Skeletal muscle cell (primary cell): ENCODE data around the gene TTC39C.

Experiments
- DNase-seq: peaks from one replicate; pipeline ENCODE4 v3.0.0-alpha.2; 2010; ENCODE audit warnings: low read depth
- H3K4me3 ChIP-seq: 2 replicates; pipeline ENCODE4 v1.5.1; 2011; ENCODE audit warnings: low read depth, mild to moderate bottlenecking, control low read depth, low read length, moderate library complexity

Gene TTC39C

DNA sequence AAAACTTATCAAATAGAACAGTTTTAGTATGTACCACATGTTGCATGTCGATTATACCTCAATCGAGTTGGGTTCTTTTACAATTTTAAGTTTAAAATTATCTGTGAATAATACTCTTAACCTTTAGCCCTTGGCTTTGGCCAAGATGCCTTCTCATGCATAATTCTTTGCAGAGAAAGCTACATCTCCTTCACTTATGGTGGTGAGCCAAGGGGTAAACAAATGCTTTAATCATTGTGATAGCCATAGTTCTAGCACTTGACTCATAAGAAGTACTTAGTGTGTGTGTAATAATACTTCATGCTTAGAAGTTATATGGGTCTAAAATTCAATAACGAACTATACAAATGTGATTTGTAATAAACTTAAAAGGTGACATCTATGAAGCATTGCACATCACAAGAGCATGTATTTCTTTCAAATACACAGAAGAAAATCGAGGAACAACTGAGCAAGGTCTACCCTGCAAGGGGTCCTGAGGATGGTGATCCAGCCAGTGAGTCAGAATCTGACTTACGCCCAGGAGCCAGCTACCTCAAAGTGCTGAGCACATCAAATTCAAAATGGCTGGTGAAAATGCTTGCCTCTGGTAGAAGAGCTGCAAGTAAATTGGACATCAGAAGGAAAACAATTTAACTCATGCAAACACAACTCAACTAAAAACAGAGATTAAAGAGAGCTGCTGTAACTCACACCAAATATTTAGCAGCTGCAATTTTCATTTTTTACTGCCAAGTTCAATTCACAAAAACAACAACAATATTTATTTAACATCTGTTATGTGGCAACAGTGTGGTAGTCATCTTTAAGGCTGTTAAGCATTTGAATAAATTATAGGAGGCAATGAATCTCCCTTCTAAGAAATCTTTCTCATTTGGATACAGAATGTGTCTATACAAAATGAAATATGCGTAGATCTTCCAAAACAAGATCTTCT, 23.8 kb upstream of the TTC39C start:
- no peak overlapping the region for H3K4me3 ChIP-seq
- DNase-seq: no peak

DNA sequence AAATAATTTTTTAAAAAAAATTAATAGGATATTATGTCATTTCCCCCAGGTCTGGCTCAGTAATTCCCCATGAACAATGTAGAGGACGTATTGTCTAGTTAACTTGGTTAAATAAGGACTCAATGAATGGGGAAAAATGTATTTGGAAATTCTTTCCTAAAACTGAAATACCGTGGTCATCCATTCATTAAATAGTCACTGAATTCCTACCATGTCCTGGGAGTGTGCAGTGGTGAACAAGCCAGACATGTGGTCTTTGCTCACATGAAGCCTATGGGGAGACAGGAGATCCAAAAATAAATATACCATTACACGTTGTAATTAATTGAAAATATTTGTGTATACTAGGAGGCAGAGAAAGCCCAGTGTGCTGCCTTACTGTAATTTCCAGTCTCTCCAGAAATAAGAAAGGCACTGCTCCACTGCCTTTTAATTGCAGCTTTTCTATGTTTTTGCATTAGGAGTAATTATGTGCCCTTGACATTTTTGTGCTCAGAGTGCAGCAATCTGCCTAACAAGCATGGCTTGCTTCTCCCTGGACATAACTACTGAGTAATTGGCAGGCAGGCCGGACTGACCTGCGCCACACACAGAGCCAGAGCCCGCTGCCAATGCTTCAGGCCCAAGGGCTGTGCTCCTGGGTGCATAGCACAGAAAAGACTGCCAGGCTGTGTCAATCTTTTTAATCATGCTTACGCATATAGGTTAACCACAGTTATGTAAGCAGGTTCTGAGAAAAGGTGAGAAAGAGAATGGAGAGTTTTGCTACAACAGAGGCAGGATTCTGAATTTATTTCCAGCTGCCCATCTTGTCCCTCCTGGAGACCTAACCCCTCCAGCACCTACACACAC, 22.2 kb upstream of the TTC39C start:
- no peak for DNase-seq
- H3K4me3 ChIP-seq: no peak overlapping the region

DNA sequence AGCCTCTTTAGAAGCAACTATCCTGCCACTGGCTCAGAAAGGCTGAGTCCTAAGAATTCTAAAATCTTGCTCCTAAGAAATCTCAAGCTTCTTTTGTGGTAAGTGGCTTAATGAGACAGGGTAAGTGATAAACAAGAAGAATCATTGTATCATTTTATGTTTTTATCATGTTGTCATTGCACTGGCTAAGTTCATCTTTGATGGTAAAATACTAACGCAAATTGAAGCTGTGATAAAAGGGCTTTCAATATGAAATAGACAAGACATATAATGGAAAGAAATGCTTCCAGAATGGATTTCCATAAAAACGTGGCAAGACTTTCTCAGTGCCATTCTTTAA, 21.6 kb upstream of the TTC39C start:
- H3K4me3 ChIP-seq: no peak overlapping the region
- DNase-seq: no peak

DNA sequence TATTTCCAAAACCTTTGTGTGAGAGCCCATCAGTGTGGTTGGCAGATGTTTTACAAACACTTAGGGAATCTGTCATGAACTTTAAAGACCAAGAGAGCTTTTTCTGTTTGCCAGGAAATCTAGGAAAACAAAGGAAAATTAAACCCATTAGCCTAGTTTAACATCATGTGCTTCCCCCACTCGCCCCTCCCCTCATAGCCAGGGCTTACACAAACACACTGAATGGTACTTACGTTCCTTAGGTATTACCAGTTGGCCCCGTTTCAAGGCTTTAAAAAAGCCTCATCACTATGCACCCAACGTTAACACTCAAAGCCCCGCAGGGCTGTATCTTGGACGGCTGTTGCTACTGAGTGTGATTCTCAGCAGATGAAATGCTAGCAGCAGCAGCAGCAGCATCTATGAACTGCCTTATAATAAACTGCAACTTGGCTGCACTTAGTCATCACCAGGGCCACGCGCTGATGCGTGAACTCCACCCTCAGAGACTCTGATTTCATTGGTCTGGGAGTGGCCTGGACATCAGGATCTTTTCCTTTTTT, 20.1 kb upstream of the TTC39C start:
- peak; percentile 85 for DNase-seq
- H3K4me3 ChIP-seq: peak overlapping the region; percentile 2

DNA sequence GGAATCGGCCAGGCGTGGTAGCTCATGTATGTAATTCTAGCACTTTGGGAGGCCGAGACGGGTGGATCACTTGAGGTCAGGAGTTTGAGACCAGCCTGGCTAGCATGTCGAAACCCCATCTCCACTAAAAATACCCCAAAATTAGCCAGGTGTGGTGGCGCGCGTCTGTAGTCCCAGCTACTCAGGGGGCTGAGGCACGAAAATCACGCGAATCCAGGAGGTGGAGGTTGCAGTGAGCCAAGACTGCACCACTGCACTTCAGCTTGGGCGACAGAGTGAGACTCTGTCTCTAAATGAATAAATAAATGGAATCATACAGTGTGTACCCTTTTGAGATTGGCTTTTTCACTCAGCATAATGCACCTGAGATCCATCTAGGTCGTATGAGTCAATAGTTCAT, 19.4 kb upstream of the TTC39C start:
- H3K4me3 ChIP-seq: no peak overlapping the region
- no peak for DNase-seq

DNA sequence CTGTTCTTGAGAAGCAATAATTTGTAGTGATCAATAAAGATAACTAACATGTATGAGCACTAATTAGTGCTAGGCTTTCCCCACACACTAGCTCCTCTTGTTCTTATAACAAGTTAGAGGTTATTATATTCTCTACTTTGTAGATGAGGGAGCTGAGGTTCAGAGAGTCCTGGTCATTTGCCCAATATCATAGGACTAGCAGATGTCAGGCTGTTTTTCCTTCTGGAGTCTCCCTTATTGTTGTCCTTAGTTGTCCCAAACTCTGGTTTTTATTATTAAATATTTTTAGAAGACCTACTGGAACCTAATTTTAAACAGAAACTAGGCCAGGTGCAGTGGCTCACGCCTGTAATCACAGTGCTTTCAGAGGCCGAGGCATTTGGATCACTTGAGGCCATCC, 16.5 kb upstream of the TTC39C start:
- DNase-seq: no peak
- H3K4me3 ChIP-seq: no peak overlapping the region

DNA sequence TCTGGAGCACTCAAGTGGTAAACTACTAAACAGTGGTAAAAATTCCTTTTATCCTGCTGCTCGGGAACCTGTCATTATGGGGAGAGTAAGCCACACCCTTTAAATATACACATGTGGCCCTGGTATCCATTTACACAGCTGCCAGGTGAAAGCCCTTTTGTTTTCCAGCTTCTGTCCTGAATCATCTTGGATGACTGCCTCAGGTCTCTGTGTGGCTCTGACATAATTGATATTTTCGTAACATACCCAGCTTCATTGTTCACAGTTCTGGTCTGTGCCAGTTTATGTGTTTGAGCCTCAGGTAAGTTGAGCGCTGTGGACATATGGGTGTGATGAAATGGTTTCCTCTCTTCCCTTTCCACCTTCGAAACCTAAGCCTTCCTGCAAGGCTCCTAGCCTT, 15.7 kb upstream of the TTC39C start:
- no peak for DNase-seq
- no peak overlapping the region for H3K4me3 ChIP-seq

DNA sequence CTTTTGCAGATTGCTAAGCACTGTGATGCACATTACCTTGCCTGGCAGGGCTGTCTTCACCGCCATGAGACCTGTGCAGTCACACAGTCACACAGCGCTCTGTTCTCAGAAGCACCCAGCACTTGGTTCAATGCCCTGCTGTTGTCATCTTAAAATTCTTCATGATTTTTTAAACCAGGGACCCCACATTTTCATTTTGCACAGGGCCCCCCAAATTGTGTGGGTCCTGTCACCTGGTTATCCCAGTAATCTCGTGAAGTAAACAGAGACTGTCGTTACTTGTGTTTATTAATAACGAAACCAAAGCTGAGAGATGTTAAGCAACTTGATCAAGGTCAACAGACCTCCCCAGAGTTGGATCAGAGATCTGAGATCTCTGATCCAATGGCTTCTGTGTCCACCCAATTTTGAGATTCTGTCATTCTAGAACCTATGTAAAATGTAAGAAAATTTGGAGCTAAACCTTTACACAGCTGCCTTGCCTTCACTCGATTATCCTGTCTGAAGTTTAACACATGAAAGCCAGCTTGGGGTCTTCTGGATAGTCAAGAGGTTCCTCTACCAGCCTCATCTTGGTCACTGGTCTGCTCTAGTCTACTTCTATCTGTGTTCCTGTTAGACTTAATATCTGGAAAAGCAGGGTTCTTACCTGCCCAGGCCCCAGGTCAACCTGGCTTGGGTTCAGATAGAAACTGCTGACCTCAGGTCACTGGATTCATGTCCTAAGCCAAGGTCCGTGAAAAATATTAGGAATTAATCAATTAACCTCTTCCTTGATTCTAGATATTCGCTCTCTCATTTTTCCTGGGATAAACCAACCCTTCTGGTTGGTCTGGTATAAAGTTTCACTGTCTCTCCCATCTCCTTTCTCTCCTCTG, 13.7 kb upstream of the TTC39C start:
- DNase-seq: no peak
- no peak overlapping the region for H3K4me3 ChIP-seq

DNA sequence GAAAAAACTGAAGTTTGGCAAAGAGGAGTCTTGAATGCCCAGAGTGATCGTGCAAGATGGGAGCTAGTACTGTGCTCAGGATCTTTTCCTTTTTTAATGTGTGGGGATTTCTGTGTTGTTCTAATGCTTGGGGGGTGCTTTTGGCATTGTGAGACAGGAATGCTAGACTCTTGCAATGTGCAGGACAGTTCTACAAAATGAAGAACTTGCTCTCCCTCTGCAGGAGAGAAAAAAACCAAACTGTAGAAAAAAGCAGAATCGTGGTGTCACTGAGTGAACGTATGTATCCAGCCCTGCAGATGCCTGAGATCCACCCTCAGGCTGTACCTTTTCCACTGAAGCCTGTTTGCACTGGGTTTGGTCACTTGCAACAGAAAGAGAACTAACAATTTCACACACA, 12.1 kb upstream of the TTC39C start:
- no peak overlapping the region for H3K4me3 ChIP-seq
- DNase-seq: no peak

DNA sequence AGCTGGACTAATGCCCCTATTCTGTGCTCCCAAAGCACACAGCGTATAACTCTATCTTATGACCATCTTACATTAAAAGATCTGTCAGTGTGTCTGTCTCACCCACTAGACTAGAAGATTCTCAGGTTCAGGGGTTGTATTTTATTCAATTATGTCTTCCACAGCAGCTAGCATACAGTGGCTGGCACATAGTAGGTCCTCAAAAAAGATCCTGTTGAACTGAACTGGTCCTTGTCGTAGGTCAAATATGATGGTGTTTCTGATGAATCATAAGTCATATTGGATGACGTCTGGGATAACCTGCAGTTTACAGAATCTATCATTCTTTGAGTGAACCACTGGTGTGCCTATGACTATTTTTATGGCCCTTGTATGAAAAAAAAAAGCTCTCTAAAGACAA, 11.3 kb upstream of the TTC39C start:
- DNase-seq: no peak
- no peak overlapping the region for H3K4me3 ChIP-seq

DNA sequence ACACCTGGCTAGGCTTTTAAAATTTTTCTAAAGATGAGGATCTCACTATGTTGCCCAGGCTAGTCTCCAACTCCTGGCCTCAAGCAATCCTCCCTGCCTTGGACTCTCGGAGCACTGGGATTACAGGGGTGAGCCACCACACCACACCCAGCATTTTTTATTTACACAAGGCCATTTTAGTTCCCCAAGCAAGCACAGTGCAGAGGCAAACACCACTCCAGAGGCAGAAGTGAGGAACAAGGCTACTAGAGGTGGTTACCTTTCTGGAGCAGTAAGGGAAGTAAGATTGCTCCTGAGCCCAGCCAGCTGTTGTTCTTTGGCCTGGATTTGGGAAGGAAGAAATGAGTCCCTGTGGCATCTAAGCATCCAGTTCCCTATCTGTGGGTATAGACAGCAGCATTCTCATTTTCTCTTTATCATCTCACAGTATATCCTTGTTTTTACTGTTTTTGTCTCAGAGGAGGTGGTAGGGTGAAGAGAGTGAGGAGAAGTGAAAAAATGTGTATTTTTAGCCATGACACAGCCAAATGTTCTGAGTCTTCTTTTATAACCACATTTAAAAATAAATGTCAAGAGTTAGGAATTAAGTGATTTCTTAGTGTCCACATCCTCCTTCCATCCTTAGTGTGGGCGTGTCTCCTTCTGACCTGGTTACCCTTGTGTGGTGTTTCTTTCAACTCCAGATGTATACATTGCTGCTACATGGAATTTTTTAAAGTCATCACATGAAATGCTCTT, 10.5 kb upstream of the TTC39C start:
- H3K4me3 ChIP-seq: no peak overlapping the region
- DNase-seq: no peak

DNA sequence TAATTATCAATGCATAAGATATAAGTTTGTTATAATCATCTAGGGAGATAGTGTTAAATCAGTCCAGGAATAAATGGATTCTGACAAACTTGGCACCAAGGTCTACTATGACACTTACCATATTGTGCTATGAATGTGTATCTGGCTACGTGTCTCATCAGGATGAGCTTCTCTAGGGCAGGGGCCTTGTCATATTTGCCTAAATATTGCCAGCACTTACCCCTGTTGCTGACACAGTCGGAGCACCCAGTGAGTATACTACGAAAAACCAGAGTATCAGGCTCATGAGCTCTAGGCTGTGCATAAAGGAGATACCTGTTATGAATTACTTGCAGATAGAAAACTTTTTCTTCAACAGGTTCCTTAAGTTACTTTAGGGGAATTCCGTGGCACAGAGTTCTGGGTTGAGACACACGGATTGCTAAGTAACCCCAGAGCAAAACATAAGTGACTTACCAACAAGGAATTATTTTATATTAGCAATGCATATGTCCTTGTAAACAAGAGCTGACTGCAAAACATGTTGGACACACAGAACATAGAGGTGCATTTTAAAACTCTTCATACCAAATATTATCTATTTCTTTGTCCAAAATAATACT, 7.7 kb upstream of the TTC39C start:
- no peak overlapping the region for H3K4me3 ChIP-seq
- no peak for DNase-seq

DNA sequence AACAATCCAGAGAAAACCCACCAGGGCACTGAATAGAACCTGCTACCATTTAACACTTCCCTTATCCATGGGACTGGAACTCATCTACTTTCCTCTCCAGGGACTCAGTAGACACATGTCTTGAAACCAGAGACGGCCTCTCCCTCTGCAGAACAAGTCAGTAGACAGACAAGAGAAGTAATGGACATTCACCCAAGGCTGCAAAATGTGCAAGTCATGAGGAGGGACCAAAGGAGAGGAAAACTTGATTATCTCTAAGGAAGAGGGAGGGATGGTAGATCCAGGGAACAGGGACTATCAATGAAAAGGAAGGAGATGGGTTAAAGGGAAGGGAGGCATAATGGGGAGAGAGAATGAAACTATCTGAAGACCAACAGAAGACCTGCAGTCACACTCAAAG, 5.3 kb upstream of the TTC39C start:
- H3K4me3 ChIP-seq: no peak overlapping the region
- DNase-seq: no peak

DNA sequence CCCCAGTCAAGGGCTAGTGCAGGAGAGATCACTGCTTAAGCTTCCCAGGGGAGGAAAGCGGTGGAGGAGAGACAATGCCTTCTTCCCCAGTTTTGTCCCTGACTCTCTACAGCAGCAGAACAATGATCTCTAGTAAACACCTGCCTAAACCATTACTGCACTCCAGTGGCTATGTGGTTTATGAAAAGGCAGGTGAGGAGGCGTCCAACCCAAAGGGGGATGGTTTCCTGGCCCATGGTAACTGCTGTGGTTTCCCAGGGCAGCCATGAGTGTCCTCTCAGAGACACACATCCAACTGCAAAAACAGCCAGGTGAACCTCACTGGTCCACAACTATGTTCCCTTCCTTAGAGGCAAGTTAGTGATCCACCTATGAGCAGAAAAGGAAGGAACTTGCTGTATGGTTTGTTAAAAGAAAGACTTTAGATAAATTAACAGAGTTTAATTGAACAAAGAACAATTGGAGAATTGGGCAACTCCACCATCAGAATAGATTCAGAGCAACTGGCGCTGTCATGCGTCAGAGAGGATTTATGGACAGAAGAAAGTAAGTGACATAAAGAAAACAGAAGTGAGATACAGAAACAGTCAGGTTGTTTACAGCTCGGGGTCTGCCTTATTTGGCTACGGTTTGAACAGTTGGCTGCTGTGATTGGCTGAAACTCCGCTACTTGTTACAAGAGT, 4.8 kb upstream of the TTC39C start:
- no peak overlapping the region for H3K4me3 ChIP-seq
- no peak for DNase-seq

DNA sequence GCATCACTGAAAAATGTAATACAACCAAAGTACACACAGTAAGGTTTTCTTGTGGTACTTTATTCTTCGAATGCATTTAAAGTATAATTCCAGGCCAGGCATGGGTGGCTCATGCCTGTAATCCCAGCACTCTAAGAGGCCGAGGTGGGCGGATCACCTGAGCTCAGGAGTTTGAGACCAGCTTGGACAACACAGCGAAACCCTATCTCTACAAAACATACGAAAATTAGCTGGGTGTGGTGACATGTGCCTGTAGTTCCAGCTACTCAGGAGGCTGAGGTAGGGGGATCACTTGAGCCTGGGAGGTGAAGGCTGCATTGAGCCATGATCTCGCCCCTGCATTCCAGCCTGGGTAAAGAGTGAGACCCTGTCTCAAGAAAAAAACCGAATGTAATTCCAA, 3.9 kb upstream of the TTC39C start:
- DNase-seq: no peak
- no peak overlapping the region for H3K4me3 ChIP-seq

DNA sequence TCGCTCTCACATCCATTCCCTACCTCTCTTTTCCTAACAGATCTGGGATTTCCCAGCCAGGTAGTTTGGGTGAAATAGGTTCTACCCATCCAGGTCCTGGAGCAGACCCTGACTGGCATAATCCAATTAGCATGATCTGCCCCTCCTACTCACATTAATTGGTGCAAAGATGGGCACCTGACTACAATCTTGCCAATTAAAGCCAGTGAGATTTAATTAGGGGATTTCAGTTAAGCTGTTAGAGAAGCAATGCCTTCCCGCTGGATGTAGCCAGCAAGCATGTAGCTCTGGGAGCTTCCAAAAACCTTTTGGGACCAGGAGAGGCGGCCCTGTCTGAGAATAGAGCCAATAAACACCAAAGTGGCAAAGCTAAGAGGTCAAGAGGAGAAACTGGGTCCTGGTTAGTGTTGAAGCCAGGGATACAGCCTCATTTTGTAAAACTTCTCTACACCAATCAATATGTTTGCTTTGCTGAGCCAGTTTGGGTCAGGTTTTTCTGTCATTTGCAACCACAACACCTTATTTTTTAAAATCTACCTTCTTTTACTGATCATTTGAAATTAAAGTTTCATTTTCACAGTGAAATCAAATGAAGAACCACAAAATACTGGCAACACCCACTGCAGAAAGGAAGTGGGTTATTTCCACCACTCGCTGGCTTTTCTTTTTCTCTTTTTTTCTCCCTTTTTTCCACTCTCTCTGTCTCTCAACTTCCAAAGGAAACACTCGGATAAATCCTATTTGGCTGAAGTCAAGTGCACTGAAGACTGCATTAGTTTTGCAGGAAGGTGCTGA, 3.2 kb upstream of the TTC39C start:
- no peak overlapping the region for H3K4me3 ChIP-seq
- DNase-seq: no peak

DNA sequence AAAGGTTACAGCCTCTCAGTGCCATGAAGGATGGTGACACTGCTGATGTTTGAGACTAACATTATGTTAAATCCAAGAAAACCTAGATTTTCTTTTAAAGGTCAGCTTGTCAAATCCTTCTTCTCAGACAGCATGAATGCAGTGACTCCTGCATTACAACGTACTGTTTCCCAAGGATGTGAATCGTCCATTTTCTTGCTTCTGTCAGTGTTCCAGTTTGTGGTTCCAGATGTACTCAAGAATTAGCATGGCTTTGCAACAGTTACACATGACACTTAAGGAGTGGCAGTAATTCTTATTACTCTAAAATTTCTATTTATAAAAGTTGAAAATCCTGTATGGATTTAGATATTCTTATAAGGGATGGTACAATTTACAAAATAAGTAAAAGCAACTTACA, 1.5 kb upstream of the TTC39C start:
- DNase-seq: no peak

More for the DNA sequence above, 1.5 kb upstream of the TTC39C start:
- H3K4me3 ChIP-seq: no peak overlapping the region
